Dendritic cell treated with granulocyte-macrophage colony-stimulating factor and Interleukin-4, amounts not matched to agents 40 ng/mL and 50 ng/mL, for 4 days (primary cell): Measurements from ENCODE around the gene ITPKB.

Source experiments
- H3K27ac Mint-ChIP-seq: one replicate; pipeline ENCODE4 v1.8.0; 2022; ENCODE audit warnings: mild to moderate bottlenecking, mixed read lengths
- H3K27me3 Mint-ChIP-seq: one replicate; pipeline ENCODE4 v1.8.0; 2022; ENCODE audit warnings: mild to moderate bottlenecking, mixed read lengths
- H3K36me3 Mint-ChIP-seq: one replicate; pipeline ENCODE4 v1.8.0; 2022; ENCODE audit warnings: low read depth, mixed read lengths
- H3K4me1 Mint-ChIP-seq: one replicate; pipeline ENCODE4 v1.8.0; 2022; ENCODE audit warnings: low read depth, mixed read lengths
- H3K4me3 Mint-ChIP-seq: one replicate; pipeline ENCODE4 v1.8.0; 2022; ENCODE audit warnings: mild to moderate bottlenecking, moderate library complexity, mixed read lengths
- H3K9me3 Mint-ChIP-seq: one replicate; pipeline ENCODE4 v1.8.0; 2022; ENCODE audit warnings: mixed read lengths
- intact Hi-C: fragments of 100-400 bp; cut with micrococcal nuclease; formaldehyde crosslinking; loops from one replicate; pipeline ENCODE4 v1.15.0; 2022

Gene ITPKB

DNA sequence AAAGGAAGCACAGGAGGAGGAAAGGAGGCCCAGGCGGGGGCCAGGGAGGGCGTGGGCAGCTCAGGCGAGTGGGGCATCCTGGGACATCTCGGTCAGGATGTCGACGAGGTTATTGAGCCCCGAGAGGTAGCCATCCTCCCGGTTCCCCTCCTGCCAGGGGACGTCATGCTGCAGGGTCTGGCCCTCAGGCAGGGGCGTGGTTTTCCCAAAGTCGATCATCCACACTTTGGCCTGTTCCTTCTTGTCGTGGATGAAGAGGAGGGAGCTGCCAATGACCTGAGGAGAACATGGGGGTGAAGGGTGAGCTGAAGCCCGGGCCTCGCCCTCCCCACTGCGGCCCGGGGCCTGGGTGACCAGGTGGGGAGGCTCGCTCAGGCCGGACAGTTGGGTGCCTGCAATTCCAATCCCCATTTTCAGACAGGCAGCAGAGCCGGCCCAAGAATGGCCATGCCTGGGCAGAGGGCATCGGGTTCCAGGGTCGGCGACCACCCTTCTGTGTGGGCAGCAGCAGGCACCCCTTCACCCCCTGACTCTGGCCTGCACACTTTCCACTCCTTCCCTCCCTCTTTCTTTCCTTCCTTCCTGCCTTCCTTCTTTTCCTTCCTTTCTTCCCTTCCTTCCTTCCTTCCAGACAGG lies 104.4 kb downstream of the ITPKB start:
- peak overlapping the region; percentile 40 for H3K27ac Mint-ChIP-seq
- no peaks in the 10 kb centered on the region for H3K27me3 Mint-ChIP-seq
- peaks cover 61% of the 10 kb centered on the region for H3K36me3 Mint-ChIP-seq
- H3K4me3 Mint-ChIP-seq, result no peak overlapping the region
- no peaks in the 10 kb centered on the region for H3K9me3 Mint-ChIP-seq
- intact Hi-C loops, result loop anchor here (2.0 to 10.0 kb wide), 2 partner anchors 194 to 310 kb away; partner anchors contain the start of gene COQ8A
- peaks cover 65% of the 10 kb centered on the region for H3K4me1 Mint-ChIP-seq

DNA sequence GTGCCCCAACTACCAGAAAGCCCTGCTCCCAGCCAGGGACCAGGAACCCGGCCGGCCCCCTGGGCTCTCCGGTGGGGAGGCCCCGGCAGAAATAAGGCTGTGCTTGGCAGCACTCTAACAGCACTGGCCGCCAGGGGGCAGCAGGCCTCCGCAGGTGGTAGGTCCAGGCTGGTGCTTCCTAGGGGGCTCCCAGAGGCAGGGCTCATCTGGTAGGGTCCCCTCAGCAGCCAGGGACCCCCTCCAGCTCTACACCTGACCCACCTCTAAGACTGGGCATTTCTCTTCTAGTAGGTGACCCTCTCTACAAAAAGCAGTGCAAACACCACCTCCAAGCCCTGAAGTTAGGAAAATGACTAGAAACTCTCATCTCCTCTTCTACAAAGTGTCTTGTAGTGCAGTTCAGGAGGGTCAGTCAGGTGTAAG lies 104.9 kb downstream of the ITPKB start:
- H3K27me3 Mint-ChIP-seq, result no peaks in the 10 kb centered on the region
- H3K4me1 Mint-ChIP-seq, result peaks cover 65% of the 10 kb centered on the region
- peak overlapping the region; percentile 40 for H3K27ac Mint-ChIP-seq
- H3K36me3 Mint-ChIP-seq, result peaks cover 55% of the 10 kb centered on the region
- H3K4me3 Mint-ChIP-seq, result no peak overlapping the region
- intact Hi-C loops, result loop anchor here (2.0 to 10.0 kb wide), 2 partner anchors 195 to 311 kb away; partner anchors contain the start of gene COQ8A
- H3K9me3 Mint-ChIP-seq, result no peaks in the 10 kb centered on the region

GRCh38 chr1:226633541-226634165 lies 105.4 kb downstream of the ITPKB start:
- Mint-ChIP-seq H3K27me3 (no peaks in the 10 kb centered on the region), H3K36me3 (peaks cover 50% of the 10 kb centered on the region), H3K4me3 (no peak overlapping the region), H3K4me1 (peaks cover 65% of the 10 kb centered on the region), H3K27ac (peak overlapping the region; percentile 54), H3K9me3 (no peaks in the 10 kb centered on the region)
- intact Hi-C loops, result loop anchor here (2.0 to 10.0 kb wide), 2 partner anchors 195 to 311 kb away; partner anchors contain the start of gene COQ8A

GRCh38 chr1:226632922-226633351 lies 106.1 kb downstream of the ITPKB start:
- Mint-ChIP-seq H3K36me3 (peaks cover 44% of the 10 kb centered on the region), H3K27ac (peak overlapping the region; percentile 54), H3K9me3 (no peaks in the 10 kb centered on the region), H3K4me3 (no peak overlapping the region), H3K27me3 (no peaks in the 10 kb centered on the region), H3K4me1 (peaks cover 66% of the 10 kb centered on the region)
- intact Hi-C loops, result loop anchor here (10.0 kb wide), 1 partner anchor 312 kb away; the partner anchor contains the start of gene COQ8A

DNA sequence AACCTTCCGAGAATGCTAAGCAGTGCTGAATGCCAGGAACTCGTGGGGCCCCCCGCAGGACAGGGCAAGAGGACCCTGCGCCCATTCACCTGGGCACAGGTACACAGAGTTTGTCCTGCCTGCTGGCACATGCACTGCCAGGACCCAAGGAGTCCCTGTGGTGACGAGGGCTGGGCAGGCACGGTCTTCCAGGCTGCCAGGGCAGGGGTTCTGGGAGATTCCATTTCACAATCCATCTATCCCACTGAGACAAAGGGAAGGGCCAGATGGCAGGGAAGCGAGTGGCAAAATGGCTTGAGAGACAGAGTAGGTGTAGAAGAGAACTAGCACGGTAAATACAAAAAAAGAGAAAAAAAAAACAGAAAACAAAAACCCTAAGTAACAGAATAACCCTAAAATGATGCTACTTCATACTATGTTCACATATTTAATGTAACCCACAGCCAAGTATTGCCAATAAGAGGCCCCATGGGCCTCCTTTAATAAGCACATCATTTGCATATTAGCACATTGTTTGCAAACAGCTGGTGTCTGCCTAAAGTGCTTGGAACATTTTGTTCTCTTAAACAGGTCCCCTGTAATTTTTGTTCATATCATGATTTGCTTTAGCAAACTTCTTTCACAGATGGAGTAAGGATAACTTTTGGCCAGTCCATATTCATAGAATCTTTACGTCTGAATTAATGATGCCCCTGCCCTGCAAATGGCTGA lies 106.8 kb downstream of the ITPKB start:
- peak overlapping the region; percentile 54 for H3K27ac Mint-ChIP-seq
- no peaks in the 10 kb centered on the region for H3K27me3 Mint-ChIP-seq
- peaks cover 37% of the 10 kb centered on the region for H3K36me3 Mint-ChIP-seq
- H3K4me3 Mint-ChIP-seq, result no peak overlapping the region
- H3K4me1 Mint-ChIP-seq, result peaks cover 72% of the 10 kb centered on the region
- no peaks in the 10 kb centered on the region for H3K9me3 Mint-ChIP-seq
- intact Hi-C loops, result loop anchor here (10.0 kb wide), 1 partner anchor 312 kb away; the partner anchor contains the start of gene COQ8A

DNA sequence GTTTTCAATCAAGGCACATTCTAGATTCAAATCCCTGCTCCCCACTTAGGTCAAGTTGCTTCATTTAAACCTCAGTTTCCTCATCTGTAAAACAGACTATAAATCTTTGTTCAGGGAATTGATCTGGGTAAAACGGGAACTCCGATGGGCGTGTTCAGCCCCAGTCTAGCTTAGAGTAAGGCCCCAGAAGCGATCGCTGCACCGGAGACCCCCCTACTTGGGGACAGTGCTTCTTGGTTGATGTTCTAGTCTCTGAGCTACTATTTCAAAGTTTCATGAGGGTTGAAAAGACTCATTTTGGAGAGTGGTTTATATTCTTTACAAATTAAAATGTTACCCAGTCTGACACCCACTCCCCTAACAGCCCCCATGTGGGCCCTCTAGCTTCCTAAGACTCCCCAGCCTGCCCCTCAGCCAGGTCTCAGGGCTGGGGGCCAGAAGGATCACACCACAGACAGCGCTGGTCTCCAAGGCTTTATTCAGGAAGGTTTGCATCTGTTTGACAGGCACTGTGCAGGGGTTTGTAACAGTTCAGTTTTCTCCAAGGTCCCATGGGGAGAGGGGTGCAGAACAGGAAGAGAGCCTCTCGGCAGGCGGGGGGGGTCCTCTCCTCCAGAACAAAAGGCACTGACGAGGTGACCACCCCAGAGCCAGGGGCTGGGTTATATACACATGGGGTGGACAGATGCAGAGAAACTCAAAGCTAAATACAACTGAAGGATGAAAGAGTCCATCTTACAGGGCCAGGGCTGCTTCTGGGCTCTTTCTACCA lies 107.7 kb downstream of the ITPKB start:
- Mint-ChIP-seq H3K4me1 (peaks cover 74% of the 10 kb centered on the region), H3K27me3 (no peaks in the 10 kb centered on the region), H3K27ac (peak overlapping the region; percentile 25), H3K36me3 (peaks cover 28% of the 10 kb centered on the region), H3K4me3 (no peak overlapping the region), H3K9me3 (no peaks in the 10 kb centered on the region)
- intact Hi-C loops, result loop anchor here (10.0 kb wide), 1 partner anchor 313 kb away; the partner anchor contains the start of gene COQ8A

DNA sequence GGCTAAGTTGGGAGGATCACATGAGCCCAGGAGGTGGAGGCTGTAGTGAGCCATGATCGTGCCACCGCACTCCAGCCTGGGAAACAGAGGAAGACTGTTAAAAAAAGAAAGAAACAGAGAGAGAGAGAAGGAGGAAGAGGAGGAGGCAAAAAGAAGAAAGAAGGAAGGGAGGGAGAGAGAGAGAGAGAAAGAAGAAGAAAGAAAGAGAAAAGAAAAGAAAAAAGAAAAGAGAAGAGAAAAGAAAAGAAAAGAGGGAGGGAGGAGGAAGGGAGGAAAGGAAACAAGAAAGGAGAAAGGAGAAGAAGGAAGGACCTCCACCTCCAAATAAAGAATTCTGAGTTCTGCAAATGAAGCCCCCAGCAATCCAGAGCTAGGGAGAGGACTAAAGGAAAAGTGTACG lies 108.5 kb downstream of the ITPKB start:
- peaks cover 4% of the 10 kb centered on the region for H3K27me3 Mint-ChIP-seq
- peak overlapping the region; percentile 55 for H3K27ac Mint-ChIP-seq
- H3K9me3 Mint-ChIP-seq, result no peaks in the 10 kb centered on the region
- peaks cover 65% of the 10 kb centered on the region for H3K4me1 Mint-ChIP-seq
- intact Hi-C loops, result loop anchor here (10.0 kb wide), 1 partner anchor 314 kb away; the partner anchor contains the start of gene COQ8A
- peaks cover 27% of the 10 kb centered on the region for H3K36me3 Mint-ChIP-seq
- H3K4me3 Mint-ChIP-seq, result no peak overlapping the region

- Mint-ChIP-seq H3K27me3 (peaks cover 7% of the 10 kb centered on the region), H3K36me3 (peaks cover 22% of the 10 kb centered on the region), H3K4me1 (peaks cover 60% of the 10 kb centered on the region), H3K4me3 (no peak overlapping the region), H3K27ac (peak overlapping the region; percentile 55), H3K9me3 (no peaks in the 10 kb centered on the region)
- intact Hi-C loops, result loop anchor here (5.0 to 10.0 kb wide), 2 partner anchors 72 to 315 kb away; partner anchors contain the start of gene COQ8A
These were observed 109.1 kb downstream of the ITPKB start for GRCh38 chr1:226629896-226630550.

DNA sequence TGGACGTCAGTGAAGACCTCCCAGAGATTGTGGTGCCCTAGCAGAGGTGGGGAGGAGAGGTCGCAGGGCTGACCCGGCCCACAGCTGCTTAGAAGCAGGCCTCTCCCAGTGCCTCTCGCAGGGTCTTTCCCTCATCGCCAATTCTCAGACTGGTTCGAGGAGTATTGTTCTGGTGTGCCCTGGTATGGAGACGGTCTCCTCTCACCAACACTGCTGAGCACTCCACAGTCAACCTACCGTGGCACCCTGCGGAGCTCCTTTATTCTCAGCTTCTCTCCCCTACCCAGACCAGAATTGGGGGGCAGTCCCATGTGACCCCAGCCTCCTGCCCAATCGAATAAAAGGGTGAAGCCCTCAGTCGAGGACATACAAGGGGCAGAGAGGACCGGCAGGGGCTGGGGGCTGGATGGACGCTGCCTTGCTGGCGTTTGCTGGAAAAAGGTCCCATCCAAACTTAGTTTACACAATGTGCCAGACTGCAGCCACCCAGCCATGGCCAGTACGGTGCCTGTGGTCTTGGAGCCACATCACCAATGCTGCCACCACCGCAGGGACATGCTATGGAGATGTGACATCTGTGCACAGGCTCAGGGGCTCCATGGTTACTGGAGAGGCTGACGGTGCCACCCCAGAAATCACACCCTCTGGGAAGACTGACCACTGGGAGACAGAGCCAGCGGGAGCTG lies 109.7 kb downstream of the ITPKB start:
- H3K4me1 Mint-ChIP-seq, result peaks cover 54% of the 10 kb centered on the region
- H3K9me3 Mint-ChIP-seq, result no peaks in the 10 kb centered on the region
- peaks cover 7% of the 10 kb centered on the region for H3K27me3 Mint-ChIP-seq
- H3K27ac Mint-ChIP-seq, result no peak overlapping the region
- H3K4me3 Mint-ChIP-seq, result no peak overlapping the region
- intact Hi-C loops, result loop anchor here (5.0 kb wide), 1 partner anchor 73 kb away; no protein-coding TSS in a partner anchor
- H3K36me3 Mint-ChIP-seq, result peaks cover 15% of the 10 kb centered on the region

- Mint-ChIP-seq H3K4me1 (peaks cover 50% of the 10 kb centered on the region), H3K27ac (no peak overlapping the region), H3K36me3 (peaks cover 12% of the 10 kb centered on the region), H3K4me3 (no peak overlapping the region), H3K9me3 (no peaks in the 10 kb centered on the region), H3K27me3 (peaks cover 7% of the 10 kb centered on the region)
- intact Hi-C loops, result loop anchor here (5.0 kb wide), 1 partner anchor 74 kb away; no protein-coding TSS in a partner anchor
These were observed 110.4 kb downstream of the ITPKB start for GRCh38 chr1:226628612-226629155.

GRCh38 chr1:226627924-226628611 lies 111.0 kb downstream of the ITPKB start:
- H3K4me3 Mint-ChIP-seq, result no peak overlapping the region
- H3K27ac Mint-ChIP-seq, result peak overlapping the region; percentile 25
- H3K36me3 Mint-ChIP-seq, result peaks cover 12% of the 10 kb centered on the region
- peaks cover 44% of the 10 kb centered on the region for H3K4me1 Mint-ChIP-seq
- no peaks in the 10 kb centered on the region for H3K9me3 Mint-ChIP-seq
- H3K27me3 Mint-ChIP-seq, result peaks cover 7% of the 10 kb centered on the region
- intact Hi-C loops, result loop anchor here (5.0 kb wide), 1 partner anchor 74 kb away; no protein-coding TSS in a partner anchor
